CD4-positive, CD25-positive, alpha-beta regulatory T cell (primary cell): ENCODE results near the gene RNF13. TPM values are rescaled to one million over a fixed set of nuclear protein-coding genes. Genes with fewer than 3 reads are reported as not detected.

Experiments used
- ATAC-seq, 2 donors: fragments of 150-1000 bp; cut with Tn5 transposase; one replicate each; pipeline ENCODE4 v1.10.0; 2021; ENCODE audit warnings: low read depth in 2 of 2, moderate number of reproducible peaks in 2 of 2, moderate library complexity in 1 of 2
- DNase-seq, 3 donors: peaks; one replicate each; pipeline versions ENCODE4 v3.0.0 to v3.0.0-alpha.2; 2012 to 2022; ENCODE audit warnings: mixed read lengths in 1 of 3
- H3K27ac ChIP-seq: one replicate; pipeline ENCODE4 v1.7.0; 2013; ENCODE audit warnings: mild to moderate bottlenecking, low read length; ENCODE audit not compliant: insufficient read depth, poor library complexity, severe bottlenecking
- H3K27me3 ChIP-seq: one replicate; pipeline ENCODE4 v1.7.0; 2013; ENCODE audit warnings: low read length; ENCODE audit not compliant: control insufficient read depth, insufficient read depth
- H3K36me3 ChIP-seq: one replicate; pipeline ENCODE4 v1.7.0; 2013; ENCODE audit warnings: mild to moderate bottlenecking, low read length, moderate library complexity; ENCODE audit not compliant: control insufficient read depth, insufficient read depth
- H3K4me1 ChIP-seq: 2 replicates; pipeline ENCODE4 v1.7.0; 2013; ENCODE audit warnings: mild to moderate bottlenecking, low read length; ENCODE audit not compliant: insufficient read depth, control insufficient read depth, poor library complexity, severe bottlenecking
- H3K4me3 ChIP-seq: one replicate; pipeline ENCODE4 v1.7.0; 2013; ENCODE audit warnings: low read depth, mild to moderate bottlenecking, low read length, moderate library complexity
- H3K9me3 ChIP-seq, 2 experiments: 1 replicate in 1 of 2; 2 replicates in 1 of 2; pipeline ENCODE4 v1.7.0; 2013; ENCODE audit warnings: low read length in 2 of 2, mild to moderate bottlenecking in 1 of 2, moderate library complexity in 1 of 2; ENCODE audit not compliant: control insufficient read depth in 2 of 2
- H3K27ac Mint-ChIP-seq, 3 donors: one replicate each; pipeline ENCODE4 v1.8.0; 2020 to 2022; ENCODE audit warnings: mild to moderate bottlenecking in 3 of 3, mixed read lengths in 3 of 3, moderate library complexity in 2 of 3
- H3K27me3 Mint-ChIP-seq: one replicate; pipeline ENCODE4 v1.8.0; 2022; ENCODE audit warnings: mild to moderate bottlenecking, mixed read lengths
- H3K36me3 Mint-ChIP-seq: one replicate; pipeline ENCODE4 v1.8.0; 2020; ENCODE audit warnings: mixed read lengths
- H3K4me1 Mint-ChIP-seq, 4 donors: one replicate each; pipeline ENCODE4 v1.8.0; 2020 to 2022; ENCODE audit warnings: mixed read lengths in 4 of 4, mild to moderate bottlenecking in 1 of 4
- H3K4me3 Mint-ChIP-seq, 4 donors: one replicate each; pipeline ENCODE4 v1.8.0; 2020 to 2022; ENCODE audit warnings: mild to moderate bottlenecking in 4 of 4, mixed read lengths in 4 of 4, moderate library complexity in 3 of 4
- H3K9me3 Mint-ChIP-seq, 7 donors: one replicate each; pipeline ENCODE4 v1.8.0; 2020 to 2022; ENCODE audit warnings: mixed read lengths in 7 of 7, mild to moderate bottlenecking in 3 of 7, moderate library complexity in 2 of 7
- polyA plus RNA-seq, 4 donors: library from polyadenylated mRNA; unstranded; fragments of 300-500 nt; fragmentation: Illumina TruSeq; gene quantifications; one replicate each; pipeline ENCODE4 v1.2.3, GENCODE V29; 2021
- total RNA-seq: library from RNA; stranded (reverse); gene quantifications from one replicate; pipeline ENCODE4 v1.2.3, GENCODE V29; 2022

The RNF13 gene
- total and polyA plus RNA-seq, 5 donors from 2014 or later, result 44.0 to 156 (median 136) TPM

GRCh38 chr3:149967086-149967685 is 154.2 kb downstream of the RNF13 start:
- H3K4me3 ChIP-seq, result no peak overlapping the region
- H3K4me1 ChIP-seq, result peaks cover 18% of the 10 kb centered on the region
- H3K36me3 ChIP-seq, result no peaks in the 10 kb centered on the region
- Mint-ChIP-seq H3K4me1 (peaks cover 4 to 19% (median 14%) of the 10 kb centered on the region in 4 donors), H3K9me3 (peaks cover 0 to 4% (median 0%) of the 10 kb centered on the region in 7 donors), H3K4me3 (peak overlapping the region in 2 of 4 donors; percentile 15 to 83), H3K27me3 (peaks cover 25% of the 10 kb centered on the region), H3K36me3 (no peaks in the 10 kb centered on the region), H3K27ac (no peak overlapping the region)
- peak in 2 of 3 donors; percentile 55 to 60 for DNase-seq
- no peak for ATAC-seq
- H3K9me3 ChIP-seq, result no peaks in the 10 kb centered on the region
- H3K27ac ChIP-seq, result no peak overlapping the region
- peaks cover 7% of the 10 kb centered on the region for H3K27me3 ChIP-seq

GRCh38 chr3:149968216-149968615 is 155.2 kb downstream of the RNF13 start:
- peaks cover 0 to 4% (median 0%) of the 10 kb centered on the region in 7 donors for H3K9me3 Mint-ChIP-seq
- no peaks in the 10 kb centered on the region for H3K9me3 ChIP-seq

GRCh38 chr3:149969110-149969939 is 156.3 kb downstream of the RNF13 start:
- no peaks in the 10 kb centered on the region for H3K36me3 ChIP-seq
- no peak for DNase-seq
- H3K36me3 Mint-ChIP-seq, result no peaks in the 10 kb centered on the region

More at GRCh38 chr3:149968216-149968615, 155.2 kb downstream of the RNF13 start:
- Mint-ChIP-seq H3K27me3 (peaks cover 31% of the 10 kb centered on the region), H3K36me3 (no peaks in the 10 kb centered on the region), H3K27ac (no peak overlapping the region), H3K4me3 (no peak overlapping the region), H3K4me1 (peaks cover 4 to 19% (median 14%) of the 10 kb centered on the region in 4 donors)
- Histone ChIP-seq H3K4me1 (peaks cover 18% of the 10 kb centered on the region), H3K4me3 (no peak overlapping the region), H3K27ac (no peak overlapping the region), H3K27me3 (peaks cover 14% of the 10 kb centered on the region), H3K36me3 (no peaks in the 10 kb centered on the region)
- ATAC-seq (no peak), DNase-seq (no peak)

GRCh38 chr3:149969940-149970715 is 157.1 kb downstream of the RNF13 start:
- ATAC-seq (peak; percentile 43 to 64), DNase-seq (peak; percentile 52 to 79 (median 70))
- H3K36me3 ChIP-seq, result no peaks in the 10 kb centered on the region
- H3K9me3 Mint-ChIP-seq, result peaks cover 0 to 4% (median 0%) of the 10 kb centered on the region in 7 donors
- peaks cover 19% of the 10 kb centered on the region for H3K27me3 ChIP-seq
- peak overlapping the region; percentile 92 to 94 (median 93) for H3K4me3 Mint-ChIP-seq
- H3K27me3 Mint-ChIP-seq, result peaks cover 49% of the 10 kb centered on the region
- no peak overlapping the region for H3K27ac ChIP-seq
- H3K36me3 Mint-ChIP-seq, result no peaks in the 10 kb centered on the region
- peaks cover 13 to 19% (median 14%) of the 10 kb centered on the region in 4 donors for H3K4me1 Mint-ChIP-seq
- H3K27ac Mint-ChIP-seq, result peak overlapping the region; percentile 41 to 86 (median 72)
- H3K4me3 ChIP-seq, result peak overlapping the region; percentile 68
- H3K9me3 ChIP-seq, result no peaks in the 10 kb centered on the region
- H3K4me1 ChIP-seq, result peaks cover 18% of the 10 kb centered on the region

More at GRCh38 chr3:149969110-149969939, 156.3 kb downstream of the RNF13 start:
- peak overlapping the region; percentile 68 for H3K4me3 ChIP-seq
- no peaks in the 10 kb centered on the region for H3K9me3 ChIP-seq
- ATAC-seq, result no peak
- no peak overlapping the region for H3K27ac ChIP-seq
- Mint-ChIP-seq H3K27me3 (peaks cover 43% of the 10 kb centered on the region), H3K4me1 (peaks cover 5 to 19% (median 14%) of the 10 kb centered on the region in 4 donors), H3K27ac (peak overlapping the region; percentile 41 to 86 (median 72)), H3K9me3 (peaks cover 0 to 4% (median 0%) of the 10 kb centered on the region in 7 donors), H3K4me3 (peak overlapping the region; percentile 92 to 94 (median 93))
- H3K4me1 ChIP-seq, result peaks cover 18% of the 10 kb centered on the region
- peaks cover 17% of the 10 kb centered on the region for H3K27me3 ChIP-seq

GRCh38 chr3:149970716-149971402 is 157.8 kb downstream of the RNF13 start, which contains the start of gene PFN2:
Gene PFN2 (minus strand): TSS chr3:149970895. CDS start chr3:149970856, 39 bp downstream.
- peak within 1 kb of the TSS; percentile 72 to 86 (median 79) for H3K27ac Mint-ChIP-seq
- DNase-seq, result peak; percentile 49 to 60 (median 53)
- H3K4me1 ChIP-seq, result peaks cover 18% of the 10 kb centered on the region
- no peaks in the 10 kb centered on the region for H3K36me3 ChIP-seq
- H3K4me3 Mint-ChIP-seq, result peak within 1 kb of the TSS; percentile 94 to 95 (median 94)
- H3K27ac ChIP-seq, result no peak within 1 kb of the TSS
- H3K4me1 Mint-ChIP-seq, result peaks cover 15 to 19% (median 17%) of the 10 kb centered on the region in 4 donors
- ATAC-seq, result peak; percentile 63 to 64
- H3K36me3 Mint-ChIP-seq, result no peaks in the 10 kb centered on the region
- H3K27me3 ChIP-seq, result peaks cover 20% of the 10 kb centered on the region
- no peaks in the 10 kb centered on the region for H3K9me3 ChIP-seq
- peaks cover 56% of the 10 kb centered on the region for H3K27me3 Mint-ChIP-seq
- H3K4me3 ChIP-seq, result peak within 1 kb of the TSS; percentile 68
- peaks cover 0 to 6% (median 0%) of the 10 kb centered on the region in 7 donors for H3K9me3 Mint-ChIP-seq

- no peaks in the 10 kb centered on the region for H3K36me3 Mint-ChIP-seq
- peak overlapping the region in 2 of 3 donors; percentile 78 to 79 for H3K27ac Mint-ChIP-seq
- H3K4me3 Mint-ChIP-seq, result peak overlapping the region; percentile 91 to 95 (median 94)
- Histone ChIP-seq H3K36me3 (no peaks in the 10 kb centered on the region), H3K9me3 (no peaks in the 10 kb centered on the region), H3K4me3 (peak overlapping the region; percentile 46), H3K27me3 (peaks cover 24% of the 10 kb centered on the region), H3K4me1 (peaks cover 18% of the 10 kb centered on the region), H3K27ac (no peak overlapping the region)
- ATAC-seq (no peak), DNase-seq (peak; percentile 2 to 34 (median 30))
- H3K9me3 Mint-ChIP-seq, result peaks cover 0 to 6% (median 0%) of the 10 kb centered on the region in 7 donors
- peaks cover 62% of the 10 kb centered on the region for H3K27me3 Mint-ChIP-seq
- H3K4me1 Mint-ChIP-seq, result peaks cover 15 to 19% (median 17%) of the 10 kb centered on the region in 4 donors
Measured at GRCh38 chr3:149971403-149972075, 158.5 kb downstream of the RNF13 start.
